SK-N-SH treated with all-trans-retinoic acid at 6 μM for 48 hours (cell line): ENCODE measurements around the gene DRAP1.

Experiments
- ATAC-seq: fragments of 200-7000 bp; cut with Tn5 transposase; 3 replicates; pipeline ENCODE4 v1.9.1; 2020; ENCODE audit warnings: mild to moderate bottlenecking, moderate library complexity
- ARNTL ChIP-seq: fragments of 450-650 bp; formaldehyde crosslinking; IDR thresholded peaks from 2 replicates; pipeline ENCODE4 v1.5.0; 2020; ENCODE audit warnings: low read depth, mild to moderate bottlenecking, moderate library complexity, borderline replicate concordance
- BACH2 ChIP-seq: fragments of 250-450 bp; sonication (Bioruptor Pico); IDR thresholded peaks from 2 replicates; pipeline ENCODE4 v1.9.0; 2021; ENCODE audit warnings: mild to moderate bottlenecking, borderline replicate concordance
- CREB5 ChIP-seq: fragments of 250-450 bp; sonication (Bioruptor Pico); IDR thresholded peaks from 2 replicates; pipeline ENCODE4 v1.5.1; 2020; ENCODE audit warnings: low read depth, mild to moderate bottlenecking, moderate library complexity
- ESRRG ChIP-seq: fragments of 250-450 bp; sonication (Bioruptor Pico); IDR thresholded peaks from 2 replicates; pipeline ENCODE4 v1.6.1; 2021; ENCODE audit warnings: mild to moderate bottlenecking
- GLIS3 ChIP-seq: fragments of 250-450 bp; sonication (Bioruptor Pico); IDR thresholded peaks from 2 replicates; pipeline ENCODE4 v1.5.0; 2020; ENCODE audit warnings: mild to moderate bottlenecking, moderate library complexity
- ISL1 ChIP-seq: fragments of 250-450 bp; sonication (Bioruptor Pico); IDR thresholded peaks from 2 replicates; pipeline ENCODE4 v2.1.2; 2022; ENCODE audit warnings: mild to moderate bottlenecking, moderate library complexity
- OSR1 ChIP-seq: fragments of 250-450 bp; sonication (Bioruptor Pico); IDR thresholded peaks from 2 replicates; pipeline ENCODE4 v1.8.0; 2022; ENCODE audit warnings: moderate library complexity, mild to moderate bottlenecking, inconsistent platforms
- POU6F1 ChIP-seq: fragments of 250-450 bp; sonication (Bioruptor Pico); IDR thresholded peaks from 2 replicates; pipeline ENCODE4 v1.8.0; 2021; ENCODE audit warnings: low read depth, mild to moderate bottlenecking, moderate library complexity, borderline replicate concordance
- PPARA ChIP-seq: fragments of 250-450 bp; sonication (Bioruptor Pico); IDR thresholded peaks from 2 replicates; pipeline ENCODE4 v1.5.0; 2020; ENCODE audit warnings: mild to moderate bottlenecking, borderline replicate concordance
- RARB ChIP-seq: fragments of 250-450 bp; sonication (Bioruptor Pico); IDR thresholded peaks from 2 replicates; pipeline ENCODE4 v1.8.0; 2021; ENCODE audit warnings: mild to moderate bottlenecking, moderate library complexity
- SNAI2 ChIP-seq: fragments of 250-450 bp; sonication (Bioruptor Pico); IDR thresholded peaks from 2 replicates; pipeline ENCODE4 v1.5.0; 2020; ENCODE audit warnings: mild to moderate bottlenecking, moderate library complexity
- TCF4 ChIP-seq: fragments of 250-450 bp; sonication (Bioruptor Pico); IDR thresholded peaks from 2 replicates; pipeline ENCODE4 v1.8.0; 2021; ENCODE audit warnings: mild to moderate bottlenecking, moderate library complexity, borderline replicate concordance
- TOX ChIP-seq: fragments of 250-450 bp; sonication (Bioruptor Pico); IDR thresholded peaks from 2 replicates; pipeline ENCODE4 v1.8.0; 2021; ENCODE audit warnings: mild to moderate bottlenecking, moderate library complexity, borderline replicate concordance
- ZC3H10 ChIP-seq: fragments of 250-450 bp; sonication (Bioruptor Pico); IDR thresholded peaks from 2 replicates; pipeline ENCODE4 v1.5.1; 2021; ENCODE audit warnings: mild to moderate bottlenecking, moderate library complexity
- ZFP30 ChIP-seq: fragments of 450-650 bp; formaldehyde crosslinking; IDR thresholded peaks from 2 replicates; pipeline ENCODE4 v1.5.0; 2022; ENCODE audit warnings: mild to moderate bottlenecking, moderate library complexity
- ZNF565 ChIP-seq: fragments of 450-650 bp; formaldehyde crosslinking; conservative IDR thresholded peaks from 2 replicates; pipeline ENCODE4 v1.5.0; 2020; ENCODE audit warnings: low read depth, mild to moderate bottlenecking, moderate library complexity
- ZNF70 ChIP-seq: fragments of 450-650 bp; formaldehyde crosslinking; IDR thresholded peaks from 2 replicates; pipeline ENCODE4 v1.5.0; 2020; ENCODE audit warnings: mild to moderate bottlenecking, moderate library complexity
- ZNF8 ChIP-seq: fragments of 450-650 bp; formaldehyde crosslinking; IDR thresholded peaks from 2 replicates; pipeline ENCODE4 v1.5.0; 2020; ENCODE audit warnings: mild to moderate bottlenecking, moderate library complexity
- TF ChIP-seq, protein P1 (sequence below): fragments of 250-450 bp; sonication (Bioruptor Pico); IDR thresholded peaks from 2 replicates; pipeline ENCODE4 v1.5.1; 2021; ENCODE audit warnings: mild to moderate bottlenecking, moderate library complexity

The DRAP1 gene

DNA sequence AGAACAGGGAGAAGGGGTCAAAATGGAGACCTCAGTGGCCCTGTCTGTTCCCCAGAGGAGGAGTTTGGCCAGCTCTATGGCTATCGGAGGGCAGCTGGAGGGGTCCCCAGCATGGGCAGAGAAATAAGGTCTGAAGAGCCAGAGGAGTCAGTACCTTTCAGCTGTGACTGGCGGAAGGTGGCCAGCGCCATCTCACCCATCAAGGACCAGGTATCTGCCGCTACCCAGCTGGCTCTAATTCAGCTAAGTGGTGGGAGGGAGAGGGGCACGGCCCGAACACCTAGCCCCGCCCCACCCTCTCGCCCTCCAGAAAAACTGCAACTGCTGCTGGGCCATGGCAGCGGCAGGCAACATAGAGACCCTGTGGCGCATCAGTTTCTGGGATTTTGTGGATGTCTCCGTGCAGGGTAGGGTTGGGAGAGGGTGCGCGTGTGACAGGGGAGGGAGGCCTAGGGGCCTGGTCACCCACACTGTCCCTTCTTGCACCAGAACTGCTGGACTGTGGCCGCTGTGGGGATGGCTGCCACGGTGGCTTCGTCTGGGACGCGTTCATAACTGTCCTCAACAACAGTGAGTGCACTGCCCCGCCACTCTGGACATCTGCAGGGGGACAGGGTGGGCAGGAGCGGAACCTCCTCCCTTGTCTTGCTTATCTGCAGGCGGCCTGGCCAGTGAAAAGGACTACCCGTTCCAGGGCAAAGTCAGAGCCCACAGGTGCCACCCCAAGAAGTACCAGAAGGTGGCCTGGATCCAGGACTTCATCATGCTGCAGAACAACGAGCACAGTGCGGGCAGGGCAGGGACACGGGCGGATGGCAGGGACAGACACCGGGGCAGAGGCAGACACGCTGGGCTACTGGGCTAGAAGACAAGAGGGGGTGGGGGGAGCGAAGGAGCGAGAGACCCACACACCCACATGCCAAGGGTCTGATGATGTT lies 36.8 kb upstream of the DRAP1 start:
- ATAC-seq: no peak

GRCh38 chr11:65883058-65883761 lies 36.0 kb upstream of the DRAP1 start:
- ATAC-seq: no peak
- TF ChIP-seq SNAI2 (CRISPR knock-in tag) (no peak), TCF4 (CRISPR knock-in tag) (no peak), ESRRG (CRISPR knock-in tag) (no peak), BACH2 (CRISPR knock-in tag) (no peak), ARNTL (CRISPR knock-in tag) (no peak), ZNF565 (CRISPR knock-in tag) (no peak), CREB5 (CRISPR knock-in tag) (no peak), ISL1 (CRISPR knock-in tag) (no peak), POU6F1 (CRISPR knock-in tag) (no peak), OSR1 (CRISPR knock-in tag) (no peak), GLIS3 (no peak)
- TF ChIP-seq, all 23 proteins: peak for 0

More for the DNA sequence above, 36.8 kb upstream of the DRAP1 start:
- TF ChIP-seq ISL1 (CRISPR knock-in tag): no peak
- TF ChIP-seq RARB (CRISPR knock-in tag): no peak
- TF ChIP-seq, protein P1, sequence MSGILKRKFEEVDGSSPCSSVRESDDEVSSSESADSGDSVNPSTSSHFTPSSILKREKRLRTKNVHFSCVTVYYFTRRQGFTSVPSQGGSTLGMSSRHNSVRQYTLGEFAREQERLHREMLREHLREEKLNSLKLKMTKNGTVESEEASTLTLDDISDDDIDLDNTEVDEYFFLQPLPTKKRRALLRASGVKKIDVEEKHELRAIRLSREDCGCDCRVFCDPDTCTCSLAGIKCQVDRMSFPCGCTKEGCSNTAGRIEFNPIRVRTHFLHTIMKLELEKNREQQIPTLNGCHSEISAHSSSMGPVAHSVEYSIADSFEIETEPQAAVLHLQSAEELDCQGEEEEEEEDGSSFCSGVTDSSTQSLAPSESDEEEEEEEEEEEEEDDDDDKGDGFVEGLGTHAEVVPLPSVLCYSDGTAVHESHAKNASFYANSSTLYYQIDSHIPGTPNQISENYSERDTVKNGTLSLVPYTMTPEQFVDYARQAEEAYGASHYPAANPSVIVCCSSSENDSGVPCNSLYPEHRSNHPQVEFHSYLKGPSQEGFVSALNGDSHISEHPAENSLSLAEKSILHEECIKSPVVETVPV (CRISPR knock-in tag): no peak
- TF ChIP-seq TCF4 (CRISPR knock-in tag): no peak
- TF ChIP-seq CREB5 (CRISPR knock-in tag): no peak
- TF ChIP-seq ZC3H10 (CRISPR knock-in tag): no peak
- TF ChIP-seq BACH2 (CRISPR knock-in tag): no peak
- no peak for TF ChIP-seq ZNF565 (CRISPR knock-in tag)
- no peak for TF ChIP-seq TOX (CRISPR knock-in tag)
- no peak for TF ChIP-seq PPARA (CRISPR knock-in tag)
- TF ChIP-seq ZFP30 (CRISPR knock-in tag): no peak
- TF ChIP-seq OSR1 (CRISPR knock-in tag): no peak
- TF ChIP-seq ZNF70 (CRISPR knock-in tag): no peak
- TF ChIP-seq ARNTL (CRISPR knock-in tag): no peak
- TF ChIP-seq ZNF8 (CRISPR knock-in tag): no peak
- TF ChIP-seq ESRRG (CRISPR knock-in tag): no peak
- TF ChIP-seq SNAI2 (CRISPR knock-in tag): no peak

GRCh38 chr11:65883786-65884715 lies 35.2 kb upstream of the DRAP1 start:
- no peak for ATAC-seq
- no peak for TF ChIP-seq CREB5 (CRISPR knock-in tag)
- TF ChIP-seq POU6F1 (CRISPR knock-in tag): no peak
- TF ChIP-seq ESRRG (CRISPR knock-in tag): no peak
- TF ChIP-seq, protein P1 (CRISPR knock-in tag): no peak
- TF ChIP-seq RARB (CRISPR knock-in tag): no peak
- TF ChIP-seq ARNTL (CRISPR knock-in tag): no peak
